Ramos (cell line): ENCODE data around the gene SMIM14.
"Not testable (repeated sequence)": the region's sequence is repeated elsewhere in the genome, so short reads cannot be mapped to it uniquely, and the experiment has no call there.

Experiments
- in situ Hi-C: fragments of 300-500 bp; cut with MboI; formaldehyde crosslinking; loops from one replicate; pipeline ENCODE4 v1.14.3; 2022; ENCODE audit warnings: low sequenced_read_pairs; ENCODE audit not compliant: unreplicated experiment

Gene SMIM14

GRCh38 chr4:39638354-39639239 is at the start of gene SMIM14:
TSS of gene SMIM14 (minus strand) at chr4:39638865. CDS start at chr4:39605145, 33,720 bp downstream.
- in situ Hi-C loops: no loop called here

- in situ Hi-C loops: loop anchor here (25.0 kb wide), 1 partner anchor 650 kb away; the partner anchor contains the start of gene CHRNA9
These were observed 48.3 kb upstream of the SMIM14 start for GRCh38 chr4:39687014-39687413.

- in situ Hi-C loops: loop anchor here (25.0 kb wide), 1 partner anchor 651 kb away; the partner anchor contains the start of gene CHRNA9
These were observed 47.3 kb upstream of the SMIM14 start for GRCh38 chr4:39685990-39686389.

- in situ Hi-C loops: loop anchor here (25.0 kb wide), 1 partner anchor 655 kb away; the partner anchor contains the start of gene CHRNA9
These were observed 43.5 kb upstream of the SMIM14 start for GRCh38 chr4:39682138-39682537.

- in situ Hi-C loops: loop anchor here (25.0 kb wide), 1 partner anchor 656 kb away; the partner anchor contains the start of gene CHRNA9
These were observed 42.3 kb upstream of the SMIM14 start for GRCh38 chr4:39681003-39681402.

- in situ Hi-C loops: loop anchor here (25.0 kb wide), 1 partner anchor 662 kb away; the partner anchor contains the start of gene CHRNA9
These were observed 37.0 kb upstream of the SMIM14 start for GRCh38 chr4:39675681-39676080.

GRCh38 chr4:39670296-39670695 is 31.6 kb upstream of the SMIM14 start:
- in situ Hi-C loops: not testable (repeated sequence)

- in situ Hi-C loops: no loop called here
These were observed 30.2 kb upstream of the SMIM14 start for GRCh38 chr4:39668887-39669286.

- in situ Hi-C loops: no loop called here
These were observed 29.0 kb upstream of the SMIM14 start for GRCh38 chr4:39667706-39668105.

- in situ Hi-C loops: no loop called here
These were observed 26.4 kb upstream of the SMIM14 start for GRCh38 chr4:39664828-39665731.

- in situ Hi-C loops: no loop called here
These were observed 24.0 kb upstream of the SMIM14 start for GRCh38 chr4:39662683-39663082.

GRCh38 chr4:39660757-39661156 is 22.1 kb upstream of the SMIM14 start:
- in situ Hi-C loops: no loop called here

GRCh38 chr4:39660045-39660444 is 21.4 kb upstream of the SMIM14 start:
- in situ Hi-C loops: no loop called here

- in situ Hi-C loops: no loop called here
These were observed 20.1 kb upstream of the SMIM14 start for GRCh38 chr4:39658756-39659155.

GRCh38 chr4:39657465-39657864 is 18.8 kb upstream of the SMIM14 start:
- in situ Hi-C loops: no loop called here

- in situ Hi-C loops: not testable (repeated sequence)
These were observed 18.0 kb upstream of the SMIM14 start for GRCh38 chr4:39656638-39657037.

GRCh38 chr4:39655876-39656275 is 17.2 kb upstream of the SMIM14 start:
- in situ Hi-C loops: no loop called here

- in situ Hi-C loops: no loop called here
These were observed 16.5 kb upstream of the SMIM14 start for GRCh38 chr4:39655211-39655610.

- in situ Hi-C loops: not testable (repeated sequence)
These were observed 12.9 kb upstream of the SMIM14 start for GRCh38 chr4:39651586-39651985.

- in situ Hi-C loops: no loop called here
These were observed 11.1 kb upstream of the SMIM14 start for GRCh38 chr4:39649639-39650265.
